ENCODE results near the gene ADGRG6. TPM values are rescaled to one million over a fixed set of nuclear protein-coding genes. Genes with fewer than 3 reads are reported as not detected.

Gene ADGRG6
- total and polyA plus RNA-seq, 10 of the 15 experiments (the other 5 are each of a cell fraction or from before 2014, with no cell fraction given): 0.01 to 0.24 (median 0.13) TPM; not detected in 7

DNA sequence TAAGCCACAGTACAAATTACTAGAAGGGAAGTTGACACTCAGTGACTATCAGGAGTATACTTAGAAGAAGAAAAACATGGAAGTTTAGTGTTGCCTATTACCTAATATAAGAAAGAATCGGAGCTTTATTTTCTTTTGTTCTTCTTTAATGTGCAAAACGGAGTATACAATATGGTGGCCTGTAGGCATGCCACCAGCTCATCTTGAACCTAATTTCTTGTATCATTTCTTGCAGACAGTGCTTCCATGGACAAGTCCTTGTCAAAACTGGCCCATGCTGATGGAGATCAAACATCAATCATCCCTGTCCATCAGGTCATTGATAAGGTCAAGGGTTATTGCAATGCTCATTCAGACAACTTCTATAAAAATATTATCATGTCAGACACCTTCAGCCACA, 141.3 kb downstream of the ADGRG6 start (continued):
- no peak for TF ChIP-seq SPI1 (IDR thresholded peaks at IDR 0.05; ENCODE audit: borderline replicate concordance, insufficient read depth, low read depth, low read length)
- no peak for TF ChIP-seq RB1 (IDR thresholded peaks at IDR 0.05; ENCODE audit: borderline replicate concordance)

DNA sequence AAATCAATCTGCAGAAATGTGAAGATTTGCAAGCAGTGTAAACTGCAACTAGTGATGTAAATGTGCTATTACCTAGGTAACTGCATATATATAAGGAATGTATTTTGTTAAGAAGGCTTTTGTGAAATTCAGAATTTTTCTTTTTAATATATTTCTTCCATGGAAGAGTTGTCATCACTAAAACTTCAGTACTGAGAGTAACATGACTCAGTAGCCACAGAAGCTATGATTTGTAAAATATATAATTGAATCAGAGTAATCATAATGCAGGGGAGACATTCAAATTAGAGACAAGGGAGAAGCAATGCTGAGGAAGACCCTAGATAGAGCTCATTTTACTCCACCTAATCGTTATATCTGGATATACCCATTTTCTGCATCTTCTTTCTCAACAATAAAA, 141.7 kb downstream of the ADGRG6 start:
- SMC1A ChIA-PET (ENCODE audit: uncharacterized antibody, unreplicated experiment): interaction anchor here (0.6 to 1.6 kb wide), 3 partner anchors 11 to 93 kb away, joined by 3 to 4 read pairs (median 3); no protein-coding TSS in a partner anchor
- RAD21 ChIA-PET (ENCODE audit: unreplicated experiment): no interaction called here
- Histone ChIP-seq H3K9ac (ENCODE audit: control insufficient read depth, insufficient read depth, low read length) (no peak overlapping the region), H3K27ac (ENCODE audit: control insufficient read depth, insufficient read depth) (no peak overlapping the region), H3K4me3 (no peak overlapping the region), H3K4me2 (ENCODE audit: control insufficient read depth, insufficient read depth) (no peak overlapping the region), H3K79me2 (ENCODE audit: control insufficient read depth, insufficient read depth, low read length) (no peaks in the 10 kb centered on the region), H3K9me3 (replicated peaks; ENCODE audit: control insufficient read depth, insufficient read depth, low read length) (no peaks in the 10 kb centered on the region), H3K36me3 (ENCODE audit: control insufficient read depth in 2 of 2, insufficient read depth in 2 of 2, low read length in 1 of 2) (no peaks in the 10 kb centered on the region), H3K4me1 (ENCODE audit: control insufficient read depth, insufficient read depth, low read length) (no peaks in the 10 kb centered on the region), H4K20me1 (ENCODE audit: control insufficient read depth, insufficient read depth) (no peaks in the 10 kb centered on the region), H2AFZ (ENCODE audit: control insufficient read depth, low read depth, low read length) (no peak overlapping the region), H3K27me3 (replicated peaks in 1 of 2; ENCODE audit: control insufficient read depth in 2 of 2, insufficient read depth in 2 of 2, low read length in 1 of 2) (no peaks in the 10 kb centered on the region; a peak in 1 of 4 replicates)
- no peak for DNase-seq (ENCODE audit: low read depth, low spot score)
- POLR2A ChIA-PET: no interaction called here
- CTCF ChIA-PET: no interaction called here
- TF ChIP-seq PML (IDR thresholded peaks at IDR 0.05; ENCODE audit: low read length): no peak
- in situ Hi-C loops (cut with MboI): no loop called here
- 0% methylated on average over 1 of the region's 1 CpG for WGBS (ENCODE audit: insufficient coverage, insufficient replicate concordance, low lambda C conversion rate, missing lambda C conversion rate)
- intact Hi-C loops (cut with micrococcal nuclease; ENCODE audit: unreplicated experiment): no loop called here
- ATAC-seq: no peak
- no TSS peak for BruUV-seq (replicated peaks)
- FAIRE-seq: no peak

DNA sequence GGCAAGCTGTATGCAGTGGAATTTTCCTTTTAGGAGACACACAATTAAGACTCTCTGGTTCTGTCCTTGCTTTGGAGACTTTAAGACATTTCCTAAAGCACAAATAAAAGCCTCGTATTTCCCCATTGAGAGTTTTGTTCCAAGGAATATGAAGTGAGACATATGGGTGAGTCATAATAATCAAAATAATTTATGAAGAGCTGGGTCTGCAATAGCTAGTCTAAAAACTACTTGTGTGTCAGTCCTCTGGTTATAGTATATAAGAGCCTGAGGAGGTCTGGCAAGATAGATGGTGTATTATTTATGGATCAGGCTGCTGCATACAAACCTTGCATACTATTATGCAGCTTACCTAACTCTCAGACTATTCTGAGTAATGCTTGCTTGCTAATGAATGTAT, 142.6 kb downstream of the ADGRG6 start:
- Histone ChIP-seq H3K79me2 (ENCODE audit: control insufficient read depth, insufficient read depth, low read length) (no peaks in the 10 kb centered on the region), H3K27ac (ENCODE audit: control insufficient read depth, insufficient read depth) (no peak overlapping the region), H3K9me3 (replicated peaks; ENCODE audit: control insufficient read depth, insufficient read depth, low read length) (no peaks in the 10 kb centered on the region), H3K9ac (ENCODE audit: control insufficient read depth, insufficient read depth, low read length) (no peak overlapping the region), H3K36me3 (ENCODE audit: control insufficient read depth in 2 of 2, insufficient read depth in 2 of 2, low read length in 1 of 2) (no peaks in the 10 kb centered on the region), H3K27me3 (replicated peaks in 1 of 2; ENCODE audit: control insufficient read depth in 2 of 2, insufficient read depth in 2 of 2, low read length in 1 of 2) (no peaks in the 10 kb centered on the region; a peak in 1 of 4 replicates), H3K4me2 (ENCODE audit: control insufficient read depth, insufficient read depth) (no peak overlapping the region), H3K4me3 (no peak overlapping the region), H3K4me1 (ENCODE audit: control insufficient read depth, insufficient read depth, low read length) (no peaks in the 10 kb centered on the region), H4K20me1 (ENCODE audit: control insufficient read depth, insufficient read depth) (no peaks in the 10 kb centered on the region), H2AFZ (ENCODE audit: control insufficient read depth, low read depth, low read length) (no peak overlapping the region)
- intact Hi-C loops (cut with micrococcal nuclease; ENCODE audit: unreplicated experiment): no loop called here
- ChIA-PET RAD21 (ENCODE audit: unreplicated experiment) (no interaction called here), SMC1A (ENCODE audit: uncharacterized antibody, unreplicated experiment) (interaction anchor here (0.6 to 1.6 kb wide), 2 partner anchors 25 to 92 kb away, joined by 3 read pairs; no protein-coding TSS in a partner anchor), POLR2A (no interaction called here), CTCF (interaction anchor here (0.6 kb wide), 1 partner anchor 206 kb away, joined by 4 read pairs; no protein-coding TSS in a partner anchor)
- 0% methylated on average over 1 of the region's 1 CpG for WGBS (ENCODE audit: insufficient coverage, insufficient replicate concordance, low lambda C conversion rate, missing lambda C conversion rate)
- no TSS peak for BruUV-seq (replicated peaks)
- ATAC-seq (no peak), DNase-seq (ENCODE audit: low read depth, low spot score) (no peak), FAIRE-seq (no peak)
- in situ Hi-C loops (cut with MboI): no loop called here
- TF ChIP-seq RFX5 (IDR thresholded peaks at IDR 0.05; ENCODE audit: low read depth, low read length) (no peak), MYB (IDR thresholded peaks at IDR 0.05; ENCODE audit: borderline replicate concordance, low read depth, low read length) (no peak), SREBF1 (IDR thresholded peaks at IDR 0.05; ENCODE audit: low read length) (no peak), ZNF384 (IDR thresholded peaks at IDR 0.05; ENCODE audit: borderline replicate concordance, low read depth, low read length) (no peak), CBX3 (IDR thresholded peaks at IDR 0.05; ENCODE audit: borderline replicate concordance, low read depth) (no peak), SMAD5 (IDR thresholded peaks at IDR 0.05; ENCODE audit: low read depth) (no peak)
- TF ChIP-seq, protein P1, sequence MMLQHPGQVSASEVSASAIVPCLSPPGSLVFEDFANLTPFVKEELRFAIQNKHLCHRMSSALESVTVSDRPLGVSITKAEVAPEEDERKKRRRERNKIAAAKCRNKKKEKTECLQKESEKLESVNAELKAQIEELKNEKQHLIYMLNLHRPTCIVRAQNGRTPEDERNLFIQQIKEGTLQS (IDR thresholded peaks at IDR 0.05; ENCODE audit: borderline replicate concordance, extremely low read depth, low read depth, low read length): no peak
- TF ChIP-seq, protein P2, sequence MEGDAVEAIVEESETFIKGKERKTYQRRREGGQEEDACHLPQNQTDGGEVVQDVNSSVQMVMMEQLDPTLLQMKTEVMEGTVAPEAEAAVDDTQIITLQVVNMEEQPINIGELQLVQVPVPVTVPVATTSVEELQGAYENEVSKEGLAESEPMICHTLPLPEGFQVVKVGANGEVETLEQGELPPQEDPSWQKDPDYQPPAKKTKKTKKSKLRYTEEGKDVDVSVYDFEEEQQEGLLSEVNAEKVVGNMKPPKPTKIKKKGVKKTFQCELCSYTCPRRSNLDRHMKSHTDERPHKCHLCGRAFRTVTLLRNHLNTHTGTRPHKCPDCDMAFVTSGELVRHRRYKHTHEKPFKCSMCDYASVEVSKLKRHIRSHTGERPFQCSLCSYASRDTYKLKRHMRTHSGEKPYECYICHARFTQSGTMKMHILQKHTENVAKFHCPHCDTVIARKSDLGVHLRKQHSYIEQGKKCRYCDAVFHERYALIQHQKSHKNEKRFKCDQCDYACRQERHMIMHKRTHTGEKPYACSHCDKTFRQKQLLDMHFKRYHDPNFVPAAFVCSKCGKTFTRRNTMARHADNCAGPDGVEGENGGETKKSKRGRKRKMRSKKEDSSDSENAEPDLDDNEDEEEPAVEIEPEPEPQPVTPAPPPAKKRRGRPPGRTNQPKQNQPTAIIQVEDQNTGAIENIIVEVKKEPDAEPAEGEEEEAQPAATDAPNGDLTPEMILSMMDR (IDR thresholded peaks at IDR 0.05 in 2 of 3, conservative IDR thresholded peaks at IDR 0.05 in 1 of 3; ENCODE audit: control insufficient read depth in 2 of 3, extremely low read depth in 1 of 3, insufficient read depth in 1 of 3, low read depth in 3 of 3, low read length in 3 of 3): no peak
- TF ChIP-seq, protein P3, sequence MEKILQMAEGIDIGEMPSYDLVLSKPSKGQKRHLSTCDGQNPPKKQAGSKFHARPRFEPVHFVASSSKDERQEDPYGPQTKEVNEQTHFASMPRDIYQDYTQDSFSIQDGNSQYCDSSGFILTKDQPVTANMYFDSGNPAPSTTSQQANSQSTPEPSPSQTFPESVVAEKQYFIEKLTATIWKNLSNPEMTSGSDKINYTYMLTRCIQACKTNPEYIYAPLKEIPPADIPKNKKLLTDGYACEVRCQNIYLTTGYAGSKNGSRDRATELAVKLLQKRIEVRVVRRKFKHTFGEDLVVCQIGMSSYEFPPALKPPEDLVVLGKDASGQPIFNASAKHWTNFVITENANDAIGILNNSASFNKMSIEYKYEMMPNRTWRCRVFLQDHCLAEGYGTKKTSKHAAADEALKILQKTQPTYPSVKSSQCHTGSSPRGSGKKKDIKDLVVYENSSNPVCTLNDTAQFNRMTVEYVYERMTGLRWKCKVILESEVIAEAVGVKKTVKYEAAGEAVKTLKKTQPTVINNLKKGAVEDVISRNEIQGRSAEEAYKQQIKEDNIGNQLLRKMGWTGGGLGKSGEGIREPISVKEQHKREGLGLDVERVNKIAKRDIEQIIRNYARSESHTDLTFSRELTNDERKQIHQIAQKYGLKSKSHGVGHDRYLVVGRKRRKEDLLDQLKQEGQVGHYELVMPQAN (conservative IDR thresholded peaks at IDR 0.05): no peak
